HG02798 (cell line): ENCODE measurements around the gene ZBED6.

Experiments
- ATAC-seq: cut with Tn5 transposase; IDR thresholded peaks from one replicate; pipeline ENCODE4 v1.9.1; 2021; ENCODE audit warnings: mild to moderate bottlenecking; ENCODE audit not compliant: unreplicated experiment, poor library complexity

Gene ZBED6

GRCh38 chr1:203839081-203839480, 43.7 kb downstream of the ZBED6 start:
- ATAC-seq = no peak

GRCh38 chr1:203840208-203840808, 44.9 kb downstream of the ZBED6 start:
- no peak for ATAC-seq

GRCh38 chr1:203842559-203842876, 47.1 kb downstream of the ZBED6 start:
- ATAC-seq = no peak

DNA sequence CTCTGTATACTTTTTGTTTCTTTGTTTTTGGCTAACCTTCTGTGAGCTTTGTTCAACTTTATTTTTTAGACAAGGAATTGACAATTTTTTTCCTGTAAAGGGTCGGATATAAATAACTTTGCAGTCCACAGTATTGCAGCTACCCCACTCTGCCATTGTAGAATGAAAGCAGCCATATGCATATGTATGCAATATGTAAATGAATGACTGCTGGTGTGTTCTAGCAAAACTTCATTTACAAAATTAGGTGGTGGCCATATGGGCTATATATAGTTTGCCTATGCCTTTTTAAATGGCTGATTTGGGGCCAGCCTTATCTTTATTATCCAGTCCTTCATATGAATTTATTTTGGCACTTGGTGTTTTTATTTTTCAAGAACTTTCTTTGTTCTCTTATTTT, 48.0 kb downstream of the ZBED6 start:
- no peak for ATAC-seq
